ENCODE data around the gene CGB2. TPM values are rescaled to one million over a fixed set of nuclear protein-coding genes. Genes with fewer than 3 reads are reported as not detected.

Gene CGB2
- total RNA-seq, 1 experiment from 2014 or later, result 0.77 TPM

GRCh38 chr19:49081273-49081672 is 49.6 kb downstream of the CGB2 start:
- Mint-ChIP-seq H3K36me3 (ENCODE audit: insufficient read depth in 1 of 3, low read depth in 3 of 3) (peaks cover 4 to 5% (median 5%) of the 10 kb centered on the region in 3 experiments), H3K4me1 (peaks cover 4 to 11% of the 10 kb centered on the region in 2 experiments), H3K27ac (no peak overlapping the region), H3K4me3 (no peak overlapping the region), H3K9me3 (peaks cover 3% of the 10 kb centered on the region in 2 experiments; a peak in 3 of 5 replicates), H3K27me3 (ENCODE audit: low read depth) (peaks cover 36% of the 10 kb centered on the region)
- Histone ChIP-seq H3K27ac (ENCODE audit: insufficient read length, low read depth, low read length) (no peak overlapping the region), H2BK12ac (ENCODE audit: insufficient read length, low read depth, low read length) (no peak overlapping the region), H2BK15ac (ENCODE audit: low read depth, low read length) (no peak overlapping the region), H3K79me2 (ENCODE audit: insufficient read depth, low read length) (peaks cover 7% of the 10 kb centered on the region), H3K23me2 (ENCODE audit: insufficient read length, low read depth, low read length, poor library complexity, severe bottlenecking) (peaks cover 5% of the 10 kb centered on the region), H2BK120ac (ENCODE audit: low read depth, low read length, poor library complexity, severe bottlenecking) (no peak overlapping the region), H2BK5ac (ENCODE audit: insufficient read length, low read length) (no peak overlapping the region), H2BK20ac (ENCODE audit: low read depth, low read length, poor library complexity, severe bottlenecking) (no peak overlapping the region), H3K4me1 (ENCODE audit: insufficient read depth, low read length) (no peaks in the 10 kb centered on the region), H3K79me1 (ENCODE audit: insufficient read depth, low read depth, low read length, poor library complexity, severe bottlenecking) (no peaks in the 10 kb centered on the region), H3K9ac (ENCODE audit: extremely low read depth, insufficient read length, low read length) (no peak overlapping the region), H3K56ac (ENCODE audit: insufficient read length, low read depth, low read length) (no peak overlapping the region), H4K8ac (replicated peaks; ENCODE audit: insufficient read length, low read depth, low read length) (no peak overlapping the region), H3K18ac (ENCODE audit: insufficient read length, low read depth, low read length) (no peak overlapping the region), H3K4me2 (ENCODE audit: insufficient read depth, insufficient read length, low read length) (no peak overlapping the region), H3K27me3 (ENCODE audit: insufficient read depth, low read length) (no peaks in the 10 kb centered on the region), H4K91ac (ENCODE audit: insufficient read length, low read depth, low read length) (no peak overlapping the region), H3K4ac (ENCODE audit: low read depth, low read length) (no peak overlapping the region), H4K5ac (ENCODE audit: insufficient read length, low read depth, low read length) (no peak overlapping the region), H3K9me3 (ENCODE audit: control insufficient read depth, low read depth, low read length) (no peaks in the 10 kb centered on the region), H2AK5ac (ENCODE audit: insufficient read length, low read length) (no peak overlapping the region), H3T11ph (ENCODE audit: low read length) (no peak overlapping the region), H4K20me1 (ENCODE audit: control insufficient read depth, insufficient read depth, insufficient read length) (no peaks in the 10 kb centered on the region), H3K23ac (ENCODE audit: insufficient read length, low read depth, low read length) (no peak overlapping the region), H2AFZ (ENCODE audit: low read length) (no peak overlapping the region), H3K14ac (ENCODE audit: insufficient read depth, low read length) (no peak overlapping the region)
- TF ChIP-seq CTCF (conservative IDR thresholded peaks at IDR 0.05), result no peak
- no CpG with 5 or more reads among the region's 1 CpG for WGBS (ENCODE audit: extremely low coverage, insufficient read length, low lambda C conversion rate)
- no peak for DNase-seq

Small RNA genes lying within 50 kb of the gene (microRNA-seq; reads per million reads assigned to microRNA genes)
- not detected for gene MIR6798 (ENCODE audit: borderline microRNAs expressed)

Other genes starting within 250 kb of the CGB2 start
- gene BCAT2, start 220.9 kb upstream of the CGB2 start, total RNA-seq (2021), result 30.6 and 32.7 TPM in 2 replicates
- 11.2 and 11.6 TPM in 2 replicates for gene HSD17B14, start 195.4 kb upstream of the CGB2 start, total RNA-seq (2021)
- gene PLEKHA4, start 163.3 kb upstream of the CGB2 start, total RNA-seq (2021), result 14.3 and 15.3 TPM in 2 replicates
- 17.2 and 17.5 TPM in 2 replicates for gene PPP1R15A, start 159.5 kb upstream of the CGB2 start, total RNA-seq (2021)
- gene TULP2, start 133.1 kb upstream of the CGB2 start, total RNA-seq (2021), result 0.94 and 1.0 TPM in 2 replicates
- gene NUCB1, start 131.6 kb upstream of the CGB2 start, total RNA-seq (2021), result 125 and 131 TPM in 2 replicates
- 1.4 and 2.0 TPM in 2 replicates for gene DHDH, start 98.2 kb upstream of the CGB2 start, total RNA-seq (2021)
- 310 and 315 TPM in 2 replicates for gene BAX, start 77.0 kb upstream of the CGB2 start, total RNA-seq (2021)
- gene FTL, start 66.6 kb upstream of the CGB2 start, total RNA-seq (2021), result 1,244 and 1,245 TPM in 2 replicates
- 44.3 and 45.6 TPM in 2 replicates for gene GYS1, start 38.6 kb upstream of the CGB2 start, total RNA-seq (2021)
- gene RUVBL2, start 38.0 kb upstream of the CGB2 start, total RNA-seq (2021), result 130 and 134 TPM in 2 replicates
- gene LHB, start 14.8 kb upstream of the CGB2 start, total RNA-seq (2021), result not detected in 2 replicates
- gene CGB3, start 7.6 kb upstream of the CGB2 start, total RNA-seq (2021), result 0.46 TPM in 1 of 2 replicates, not detected in the other
- gene CGB1, start 5.0 kb downstream of the CGB2 start, total RNA-seq (2021), result not detected in 2 replicates
- not detected in 2 replicates for gene CGB5, start 12.0 kb downstream of the CGB2 start, total RNA-seq (2021)
- 0.39 TPM in 1 of 2 replicates, not detected in the other for gene CGB8, start 17.2 kb downstream of the CGB2 start, total RNA-seq (2021)
- gene CGB7, start 25.9 kb downstream of the CGB2 start, total RNA-seq (2021), result 1.2 TPM in 2 replicates
- gene NTF4, start 32.9 kb downstream of the CGB2 start, total RNA-seq (2021), result 2.1 and 2.3 TPM in 2 replicates
- gene KCNA7, start 40.8 kb downstream of the CGB2 start, total RNA-seq (2021), result 0.04 TPM in 2 replicates
- gene SNRNP70, start 53.6 kb downstream of the CGB2 start, total RNA-seq (2021), result 292 and 295 TPM in 2 replicates
- 3.5 and 4.2 TPM in 2 replicates for gene LIN7B, start 82.5 kb downstream of the CGB2 start, total RNA-seq (2021)
- 0.72 and 1.1 TPM in 2 replicates for gene C19orf73, start 87.3 kb downstream of the CGB2 start, total RNA-seq (2021)
- 18.8 and 19.1 TPM in 2 replicates for gene PPFIA3, start 87.7 kb downstream of the CGB2 start, total RNA-seq (2021)
- 1.8 and 1.9 TPM in 2 replicates for gene HRC, start 123.5 kb downstream of the CGB2 start, total RNA-seq (2021)
- 6.9 and 7.2 TPM in 2 replicates for gene TRPM4, start 125.9 kb downstream of the CGB2 start, total RNA-seq (2021)

Data from H9 (cell line).